HG03521 (cell line): Measurements from ENCODE around the gene SPATS2.
"Not testable (repeated sequence)": the region's sequence is repeated elsewhere in the genome, so short reads cannot be mapped to it uniquely, and the experiment has no call there.

Experiments used
- ATAC-seq: cut with Tn5 transposase; IDR thresholded peaks from one replicate; pipeline ENCODE4 v1.9.1; 2021; ENCODE audit warnings: mild to moderate bottlenecking, moderate library complexity; ENCODE audit not compliant: unreplicated experiment

Gene SPATS2

GRCh38 chr12:49509681-49510080, 142.4 kb downstream of the SPATS2 start:
- not testable (repeated sequence) for ATAC-seq

- no peak for ATAC-seq
These were observed 144.1 kb downstream of the SPATS2 start for GRCh38 chr12:49511410-49511809.

GRCh38 chr12:49512546-49512945, 145.3 kb downstream of the SPATS2 start:
- no peak for ATAC-seq

- no peak for ATAC-seq
These were observed 148.0 kb downstream of the SPATS2 start for GRCh38 chr12:49515266-49515665.

GRCh38 chr12:49518914-49519573, 151.8 kb downstream of the SPATS2 start:
- no peak for ATAC-seq

- no peak for ATAC-seq
These were observed 152.3 kb downstream of the SPATS2 start for GRCh38 chr12:49519574-49519936.

- ATAC-seq = no peak
These were observed 154.1 kb downstream of the SPATS2 start for GRCh38 chr12:49521389-49521788.

- no peak for ATAC-seq
These were observed 157.5 kb downstream of the SPATS2 start for GRCh38 chr12:49524660-49525324.

GRCh38 chr12:49525942-49526341, 158.7 kb downstream of the SPATS2 start:
- ATAC-seq = no peak

GRCh38 chr12:49527361-49528130, 160.3 kb downstream of the SPATS2 start:
- ATAC-seq = no peak

GRCh38 chr12:49529414-49529813, 162.2 kb downstream of the SPATS2 start:
- no peak for ATAC-seq

GRCh38 chr12:49531745-49532144, 164.5 kb downstream of the SPATS2 start:
- no peak for ATAC-seq

- ATAC-seq = no peak
These were observed 166.1 kb downstream of the SPATS2 start for GRCh38 chr12:49533331-49533730.

GRCh38 chr12:49534122-49534521, 166.9 kb downstream of the SPATS2 start:
- ATAC-seq = not testable (repeated sequence)

GRCh38 chr12:49534731-49535278, 167.5 kb downstream of the SPATS2 start:
- ATAC-seq = no peak

- no peak for ATAC-seq
These were observed 168.8 kb downstream of the SPATS2 start for GRCh38 chr12:49535921-49536525.

GRCh38 chr12:49536526-49537071, 169.3 kb downstream of the SPATS2 start:
- ATAC-seq = no peak

GRCh38 chr12:49537231-49537751, 170.0 kb downstream of the SPATS2 start:
- ATAC-seq = no peak

- ATAC-seq = no peak
These were observed 170.7 kb downstream of the SPATS2 start for GRCh38 chr12:49537752-49538509.
